Endothelial cell of umbilical vein (primary cell): ENCODE data around the gene DNAJC12.

Experiments used
- EZH2 ChIP-seq: IDR thresholded peaks from 2 replicates; pipeline ENCODE4 v1.6.1; 2012; ENCODE audit warnings: borderline replicate concordance, low read depth, mild to moderate bottlenecking, moderate library complexity, low read length, inconsistent platforms; ENCODE audit not compliant: severe bottlenecking
- GATA2 ChIP-seq: IDR thresholded peaks from 2 replicates; pipeline ENCODE4 v1.7.0; 2011; ENCODE audit warnings: low read depth, mild to moderate bottlenecking, moderate library complexity, mixed read lengths, low read length; ENCODE audit not compliant: insufficient read length, insufficient read depth
- POLR2A ChIP-seq: IDR thresholded peaks from 2 replicates; pipeline ENCODE4 v1.6.1; 2012; ENCODE audit warnings: low read depth, mild to moderate bottlenecking, control low read depth, low read length
- POLR2AphosphoS5 ChIP-seq: IDR thresholded peaks from 2 replicates; pipeline ENCODE4 v1.6.1; 2012; ENCODE audit warnings: low read depth, mild to moderate bottlenecking, control low read depth, low read length, moderate library complexity; ENCODE audit not compliant: insufficient read depth
- TF ChIP-seq, protein P1 (sequence below), 2 donors: IDR thresholded peaks; 1 replicate in 1 of 2; 2 replicates in 1 of 2; pipeline ENCODE4 v1.5.1; 2011; ENCODE audit warnings: low read length in 2 of 2, mild to moderate bottlenecking in 2 of 2, moderate library complexity in 2 of 2, control low read depth in 1 of 2, inconsistent platforms in 1 of 2, low read depth in 1 of 2; ENCODE audit not compliant: insufficient read depth in 1 of 2; ENCODE audit errors: extremely low read depth in 1 of 2

DNA sequence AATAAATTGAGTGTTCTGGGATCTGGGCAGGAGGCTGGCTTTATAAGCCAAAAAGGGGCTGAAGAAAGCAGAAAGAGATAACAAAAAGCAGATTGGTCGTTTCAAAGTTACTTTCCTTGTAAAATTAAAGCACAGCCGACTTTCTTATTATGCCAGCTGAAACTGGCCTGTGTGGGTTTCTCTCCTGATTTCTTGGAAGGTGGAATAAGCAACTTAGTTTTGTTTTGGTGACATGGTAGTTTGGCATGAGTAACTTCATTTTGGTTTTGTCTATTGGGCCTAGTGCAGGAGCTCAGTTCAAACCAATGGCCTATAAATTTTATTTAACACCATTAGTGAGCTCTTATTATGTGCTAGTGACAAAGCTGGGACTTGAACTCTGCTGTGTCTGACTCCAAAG, 13.2 kb upstream of the DNAJC12 start:
- TF ChIP-seq POLR2A (no peak), POLR2AphosphoS5 (no peak), EZH2 (no peak), GATA2 (no peak)
- TF ChIP-seq, protein P1, sequence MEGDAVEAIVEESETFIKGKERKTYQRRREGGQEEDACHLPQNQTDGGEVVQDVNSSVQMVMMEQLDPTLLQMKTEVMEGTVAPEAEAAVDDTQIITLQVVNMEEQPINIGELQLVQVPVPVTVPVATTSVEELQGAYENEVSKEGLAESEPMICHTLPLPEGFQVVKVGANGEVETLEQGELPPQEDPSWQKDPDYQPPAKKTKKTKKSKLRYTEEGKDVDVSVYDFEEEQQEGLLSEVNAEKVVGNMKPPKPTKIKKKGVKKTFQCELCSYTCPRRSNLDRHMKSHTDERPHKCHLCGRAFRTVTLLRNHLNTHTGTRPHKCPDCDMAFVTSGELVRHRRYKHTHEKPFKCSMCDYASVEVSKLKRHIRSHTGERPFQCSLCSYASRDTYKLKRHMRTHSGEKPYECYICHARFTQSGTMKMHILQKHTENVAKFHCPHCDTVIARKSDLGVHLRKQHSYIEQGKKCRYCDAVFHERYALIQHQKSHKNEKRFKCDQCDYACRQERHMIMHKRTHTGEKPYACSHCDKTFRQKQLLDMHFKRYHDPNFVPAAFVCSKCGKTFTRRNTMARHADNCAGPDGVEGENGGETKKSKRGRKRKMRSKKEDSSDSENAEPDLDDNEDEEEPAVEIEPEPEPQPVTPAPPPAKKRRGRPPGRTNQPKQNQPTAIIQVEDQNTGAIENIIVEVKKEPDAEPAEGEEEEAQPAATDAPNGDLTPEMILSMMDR (IDR thresholded peaks at IDR 0.05; ENCODE audit: extremely low read depth in 1 of 2, insufficient read depth in 1 of 2, low read depth in 1 of 2, low read length in 2 of 2), result no peak
